Stimulated activated naive B cell treated with anti-CD40 and anti-IgM and Interleukin-4, amounts not matched to agents 10 μg/mL and 1 μg/mL and 100 μg/mL, for 72 hours (primary cell): ENCODE data around the gene EFNA4.

ENCODE experiments used
- ATAC-seq, 2 donors: fragments of 150-1000 bp; cut with Tn5 transposase; replicated peaks; 2 replicates each; pipeline ENCODE4 v1.10.0; 2021; ENCODE audit warnings: moderate library complexity in 1 of 2
- DNase-seq: peaks from one replicate; pipeline ENCODE4 v3.0.0; 2021
- H3K27ac Mint-ChIP-seq: one replicate; pipeline ENCODE4 v1.8.0; 2022; ENCODE audit warnings: mild to moderate bottlenecking, mixed read lengths
- H3K27me3 Mint-ChIP-seq, 2 donors: one replicate each; pipeline ENCODE4 v1.8.0; 2022; ENCODE audit warnings: mixed read lengths in 2 of 2
- H3K36me3 Mint-ChIP-seq, 2 donors: one replicate each; pipeline ENCODE4 v1.8.0; 2022; ENCODE audit warnings: mixed read lengths in 2 of 2, mild to moderate bottlenecking in 1 of 2
- H3K4me1 Mint-ChIP-seq, 2 donors: one replicate each; pipeline ENCODE4 v1.8.0; 2022; ENCODE audit warnings: mixed read lengths in 2 of 2, mild to moderate bottlenecking in 1 of 2
- H3K4me3 Mint-ChIP-seq, 2 donors: one replicate each; pipeline ENCODE4 v1.8.0; 2022; ENCODE audit warnings: mild to moderate bottlenecking in 2 of 2, mixed read lengths in 2 of 2, moderate library complexity in 1 of 2
- H3K9me3 Mint-ChIP-seq, 2 donors: one replicate each; pipeline ENCODE4 v1.8.0; 2022; ENCODE audit warnings: mixed read lengths in 2 of 2, mild to moderate bottlenecking in 1 of 2

EFNA4 gene

GRCh38 chr1:155069551-155070157 is 6.1 kb downstream of the EFNA4 start:
- Mint-ChIP-seq H3K4me1 (peaks cover 43 to 57% of the 10 kb centered on the region in 2 donors), H3K36me3 (peaks cover 17 to 28% of the 10 kb centered on the region in 2 donors), H3K9me3 (no peaks in the 10 kb centered on the region), H3K4me3 (no peak overlapping the region), H3K27me3 (no peaks in the 10 kb centered on the region), H3K27ac (no peak overlapping the region)
- ATAC-seq: no peak
- no peak for DNase-seq

GRCh38 chr1:155070158-155070621 is 6.7 kb downstream of the EFNA4 start:
- ATAC-seq (no peak), DNase-seq (no peak)
- no peaks in the 10 kb centered on the region for H3K9me3 Mint-ChIP-seq
- peaks cover 17 to 28% of the 10 kb centered on the region in 2 donors for H3K36me3 Mint-ChIP-seq
- H3K4me1 Mint-ChIP-seq: peaks cover 42 to 54% of the 10 kb centered on the region in 2 donors
- H3K27ac Mint-ChIP-seq: peak overlapping the region; percentile 14
- H3K4me3 Mint-ChIP-seq: peak overlapping the region; percentile 29 to 77
- no peaks in the 10 kb centered on the region for H3K27me3 Mint-ChIP-seq

- Mint-ChIP-seq H3K4me3 (peak overlapping the region; percentile 29 to 77), H3K27me3 (no peaks in the 10 kb centered on the region), H3K9me3 (no peaks in the 10 kb centered on the region), H3K36me3 (peaks cover 17 to 27% of the 10 kb centered on the region in 2 donors), H3K27ac (no peak overlapping the region), H3K4me1 (peaks cover 42 to 53% of the 10 kb centered on the region in 2 donors)
- ATAC-seq (peak; percentile 92 to 96), DNase-seq (peak; percentile 71)
Observed at GRCh38 chr1:155070721-155071569, 7.4 kb downstream of the EFNA4 start.

- no peaks in the 10 kb centered on the region for H3K9me3 Mint-ChIP-seq
- H3K4me1 Mint-ChIP-seq: peaks cover 36 to 46% of the 10 kb centered on the region in 2 donors
- peak overlapping the region; percentile 1 for H3K27ac Mint-ChIP-seq
- H3K36me3 Mint-ChIP-seq: peaks cover 13 to 21% of the 10 kb centered on the region in 2 donors
- DNase-seq: no peak
- peak overlapping the region; percentile 29 to 77 for H3K4me3 Mint-ChIP-seq
- H3K27me3 Mint-ChIP-seq: no peaks in the 10 kb centered on the region
- ATAC-seq: no peak
Observed at GRCh38 chr1:155071701-155072100, 8.2 kb downstream of the EFNA4 start.

GRCh38 chr1:155072531-155073289 is 9.2 kb downstream of the EFNA4 start:
- Mint-ChIP-seq H3K27me3 (no peaks in the 10 kb centered on the region), H3K9me3 (no peaks in the 10 kb centered on the region), H3K36me3 (peaks cover 7 to 12% of the 10 kb centered on the region in 2 donors), H3K4me1 (peaks cover 34 to 39% of the 10 kb centered on the region in 2 donors), H3K4me3 (no peak overlapping the region), H3K27ac (no peak overlapping the region)
- DNase-seq (no peak), ATAC-seq (no peak)

GRCh38 chr1:155073377-155074242 is 10.1 kb downstream of the EFNA4 start:
- H3K9me3 Mint-ChIP-seq: no peaks in the 10 kb centered on the region
- DNase-seq (no peak), ATAC-seq (no peak)
- H3K27ac Mint-ChIP-seq: peak overlapping the region; percentile 42
- no peak overlapping the region for H3K4me3 Mint-ChIP-seq
- H3K36me3 Mint-ChIP-seq: peaks cover 4 to 8% of the 10 kb centered on the region in 2 donors
- no peaks in the 10 kb centered on the region for H3K27me3 Mint-ChIP-seq
- H3K4me1 Mint-ChIP-seq: peaks cover 39 to 48% of the 10 kb centered on the region in 2 donors

GRCh38 chr1:155075535-155075934 is 12.0 kb downstream of the EFNA4 start:
- H3K4me3 Mint-ChIP-seq: no peak overlapping the region

GRCh38 chr1:155076371-155076770 is 12.8 kb downstream of the EFNA4 start:
- DNase-seq (no peak), ATAC-seq (no peak)
- Mint-ChIP-seq H3K9me3 (no peaks in the 10 kb centered on the region), H3K27me3 (peaks cover 15 to 17% of the 10 kb centered on the region in 2 donors), H3K36me3 (no peaks in the 10 kb centered on the region), H3K4me1 (peaks cover 38 to 56% of the 10 kb centered on the region in 2 donors), H3K27ac (no peak overlapping the region), H3K4me3 (no peak overlapping the region)

More at GRCh38 chr1:155075535-155075934, 12.0 kb downstream of the EFNA4 start:
- H3K36me3 Mint-ChIP-seq: no peaks in the 10 kb centered on the region
- ATAC-seq (no peak), DNase-seq (no peak)
- no peaks in the 10 kb centered on the region for H3K9me3 Mint-ChIP-seq
- peaks cover 12 to 13% of the 10 kb centered on the region in 2 donors for H3K27me3 Mint-ChIP-seq
- H3K4me1 Mint-ChIP-seq: peaks cover 38 to 58% of the 10 kb centered on the region in 2 donors
- no peak overlapping the region for H3K27ac Mint-ChIP-seq

GRCh38 chr1:155077346-155077745 is 13.8 kb downstream of the EFNA4 start:
- Mint-ChIP-seq H3K4me1 (peaks cover 35 to 56% of the 10 kb centered on the region in 2 donors), H3K36me3 (peaks cover 0 to 1% of the 10 kb centered on the region in 2 donors), H3K4me3 (no peak overlapping the region), H3K9me3 (no peaks in the 10 kb centered on the region), H3K27ac (no peak overlapping the region), H3K27me3 (peaks cover 25% of the 10 kb centered on the region in 2 donors)
- DNase-seq: no peak
- no peak for ATAC-seq

GRCh38 chr1:155077758-155078445 is 14.4 kb downstream of the EFNA4 start:
- no peak overlapping the region for H3K27ac Mint-ChIP-seq
- H3K27me3 Mint-ChIP-seq: peaks cover 29 to 30% of the 10 kb centered on the region in 2 donors
- H3K9me3 Mint-ChIP-seq: no peaks in the 10 kb centered on the region
- DNase-seq (no peak), ATAC-seq (peak; percentile 38 to 48)
- H3K4me1 Mint-ChIP-seq: peaks cover 37 to 60% of the 10 kb centered on the region in 2 donors
- peak overlapping the region in 1 of 2 donors; percentile 81 for H3K4me3 Mint-ChIP-seq
- peaks cover 0 to 1% of the 10 kb centered on the region in 2 donors for H3K36me3 Mint-ChIP-seq

- peaks cover 34 to 63% of the 10 kb centered on the region in 2 donors for H3K4me1 Mint-ChIP-seq
- no peak for DNase-seq
- H3K9me3 Mint-ChIP-seq: no peaks in the 10 kb centered on the region
- H3K27me3 Mint-ChIP-seq: peaks cover 33 to 38% of the 10 kb centered on the region in 2 donors
- H3K4me3 Mint-ChIP-seq: peak within 1 kb of the TSS; percentile 81
- peak within 1 kb of the TSS; percentile 60 for H3K27ac Mint-ChIP-seq
- peaks cover 0 to 1% of the 10 kb centered on the region in 2 donors for H3K36me3 Mint-ChIP-seq
- ATAC-seq: peak; percentile 28 to 63
Observed at GRCh38 chr1:155078469-155079209, 15.1 kb downstream of the EFNA4 start, which contains the start of gene EFNA3. Gene EFNA3 (plus strand): TSS chr1:155078837. CDS start chr1:155078942, 105 bp downstream.

- Mint-ChIP-seq H3K4me3 (peak overlapping the region; percentile 81), H3K27me3 (peaks cover 38 to 43% of the 10 kb centered on the region in 2 donors), H3K9me3 (no peaks in the 10 kb centered on the region), H3K4me1 (peaks cover 36 to 63% of the 10 kb centered on the region in 2 donors), H3K36me3 (peaks cover 0 to 1% of the 10 kb centered on the region in 2 donors), H3K27ac (peak overlapping the region; percentile 60)
- no peak for DNase-seq
- ATAC-seq: no peak
Observed at GRCh38 chr1:155079210-155079486, 15.6 kb downstream of the EFNA4 start.
